ENCODE measurements around the gene MYO7B. TPM values are rescaled to one million over a fixed set of nuclear protein-coding genes. Genes with fewer than 3 reads are reported as not detected.

The MYO7B gene
- total and polyA plus RNA-seq, 9 of the 15 experiments (the other 6 are each of a cell fraction or from before 2014, with no cell fraction given), result 0.08 TPM; not detected in 8

- TF ChIP-seq, protein P1, sequence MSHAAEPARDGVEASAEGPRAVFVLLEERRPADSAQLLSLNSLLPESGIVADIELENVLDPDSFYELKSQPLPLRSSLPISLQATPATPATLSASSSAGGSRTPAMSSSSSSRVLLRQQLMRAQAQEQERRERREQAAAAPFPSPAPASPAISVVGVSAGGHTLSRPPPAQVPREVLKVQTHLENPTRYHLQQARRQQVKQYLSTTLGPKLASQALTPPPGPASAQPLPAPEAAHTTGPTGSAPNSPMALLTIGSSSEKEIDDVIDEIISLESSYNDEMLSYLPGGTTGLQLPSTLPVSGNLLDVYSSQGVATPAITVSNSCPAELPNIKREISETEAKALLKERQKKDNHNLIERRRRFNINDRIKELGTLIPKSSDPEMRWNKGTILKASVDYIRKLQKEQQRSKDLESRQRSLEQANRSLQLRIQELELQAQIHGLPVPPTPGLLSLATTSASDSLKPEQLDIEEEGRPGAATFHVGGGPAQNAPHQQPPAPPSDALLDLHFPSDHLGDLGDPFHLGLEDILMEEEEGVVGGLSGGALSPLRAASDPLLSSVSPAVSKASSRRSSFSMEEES (CRISPR knock-in tag; IDR thresholded peaks at IDR 0.05), result no peak
- TF ChIP-seq, protein P2, sequence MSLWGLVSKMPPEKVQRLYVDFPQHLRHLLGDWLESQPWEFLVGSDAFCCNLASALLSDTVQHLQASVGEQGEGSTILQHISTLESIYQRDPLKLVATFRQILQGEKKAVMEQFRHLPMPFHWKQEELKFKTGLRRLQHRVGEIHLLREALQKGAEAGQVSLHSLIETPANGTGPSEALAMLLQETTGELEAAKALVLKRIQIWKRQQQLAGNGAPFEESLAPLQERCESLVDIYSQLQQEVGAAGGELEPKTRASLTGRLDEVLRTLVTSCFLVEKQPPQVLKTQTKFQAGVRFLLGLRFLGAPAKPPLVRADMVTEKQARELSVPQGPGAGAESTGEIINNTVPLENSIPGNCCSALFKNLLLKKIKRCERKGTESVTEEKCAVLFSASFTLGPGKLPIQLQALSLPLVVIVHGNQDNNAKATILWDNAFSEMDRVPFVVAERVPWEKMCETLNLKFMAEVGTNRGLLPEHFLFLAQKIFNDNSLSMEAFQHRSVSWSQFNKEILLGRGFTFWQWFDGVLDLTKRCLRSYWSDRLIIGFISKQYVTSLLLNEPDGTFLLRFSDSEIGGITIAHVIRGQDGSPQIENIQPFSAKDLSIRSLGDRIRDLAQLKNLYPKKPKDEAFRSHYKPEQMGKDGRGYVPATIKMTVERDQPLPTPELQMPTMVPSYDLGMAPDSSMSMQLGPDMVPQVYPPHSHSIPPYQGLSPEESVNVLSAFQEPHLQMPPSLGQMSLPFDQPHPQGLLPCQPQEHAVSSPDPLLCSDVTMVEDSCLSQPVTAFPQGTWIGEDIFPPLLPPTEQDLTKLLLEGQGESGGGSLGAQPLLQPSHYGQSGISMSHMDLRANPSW (CRISPR knock-in tag; IDR thresholded peaks at IDR 0.05), result no peak
- no peak for TF ChIP-seq SRSF3 (IDR thresholded peaks at IDR 0.05; ENCODE audit: insufficient read depth, low read length)
- no peak for TF ChIP-seq TRIM24 (IDR thresholded peaks at IDR 0.05)
- TF ChIP-seq, protein P3, sequence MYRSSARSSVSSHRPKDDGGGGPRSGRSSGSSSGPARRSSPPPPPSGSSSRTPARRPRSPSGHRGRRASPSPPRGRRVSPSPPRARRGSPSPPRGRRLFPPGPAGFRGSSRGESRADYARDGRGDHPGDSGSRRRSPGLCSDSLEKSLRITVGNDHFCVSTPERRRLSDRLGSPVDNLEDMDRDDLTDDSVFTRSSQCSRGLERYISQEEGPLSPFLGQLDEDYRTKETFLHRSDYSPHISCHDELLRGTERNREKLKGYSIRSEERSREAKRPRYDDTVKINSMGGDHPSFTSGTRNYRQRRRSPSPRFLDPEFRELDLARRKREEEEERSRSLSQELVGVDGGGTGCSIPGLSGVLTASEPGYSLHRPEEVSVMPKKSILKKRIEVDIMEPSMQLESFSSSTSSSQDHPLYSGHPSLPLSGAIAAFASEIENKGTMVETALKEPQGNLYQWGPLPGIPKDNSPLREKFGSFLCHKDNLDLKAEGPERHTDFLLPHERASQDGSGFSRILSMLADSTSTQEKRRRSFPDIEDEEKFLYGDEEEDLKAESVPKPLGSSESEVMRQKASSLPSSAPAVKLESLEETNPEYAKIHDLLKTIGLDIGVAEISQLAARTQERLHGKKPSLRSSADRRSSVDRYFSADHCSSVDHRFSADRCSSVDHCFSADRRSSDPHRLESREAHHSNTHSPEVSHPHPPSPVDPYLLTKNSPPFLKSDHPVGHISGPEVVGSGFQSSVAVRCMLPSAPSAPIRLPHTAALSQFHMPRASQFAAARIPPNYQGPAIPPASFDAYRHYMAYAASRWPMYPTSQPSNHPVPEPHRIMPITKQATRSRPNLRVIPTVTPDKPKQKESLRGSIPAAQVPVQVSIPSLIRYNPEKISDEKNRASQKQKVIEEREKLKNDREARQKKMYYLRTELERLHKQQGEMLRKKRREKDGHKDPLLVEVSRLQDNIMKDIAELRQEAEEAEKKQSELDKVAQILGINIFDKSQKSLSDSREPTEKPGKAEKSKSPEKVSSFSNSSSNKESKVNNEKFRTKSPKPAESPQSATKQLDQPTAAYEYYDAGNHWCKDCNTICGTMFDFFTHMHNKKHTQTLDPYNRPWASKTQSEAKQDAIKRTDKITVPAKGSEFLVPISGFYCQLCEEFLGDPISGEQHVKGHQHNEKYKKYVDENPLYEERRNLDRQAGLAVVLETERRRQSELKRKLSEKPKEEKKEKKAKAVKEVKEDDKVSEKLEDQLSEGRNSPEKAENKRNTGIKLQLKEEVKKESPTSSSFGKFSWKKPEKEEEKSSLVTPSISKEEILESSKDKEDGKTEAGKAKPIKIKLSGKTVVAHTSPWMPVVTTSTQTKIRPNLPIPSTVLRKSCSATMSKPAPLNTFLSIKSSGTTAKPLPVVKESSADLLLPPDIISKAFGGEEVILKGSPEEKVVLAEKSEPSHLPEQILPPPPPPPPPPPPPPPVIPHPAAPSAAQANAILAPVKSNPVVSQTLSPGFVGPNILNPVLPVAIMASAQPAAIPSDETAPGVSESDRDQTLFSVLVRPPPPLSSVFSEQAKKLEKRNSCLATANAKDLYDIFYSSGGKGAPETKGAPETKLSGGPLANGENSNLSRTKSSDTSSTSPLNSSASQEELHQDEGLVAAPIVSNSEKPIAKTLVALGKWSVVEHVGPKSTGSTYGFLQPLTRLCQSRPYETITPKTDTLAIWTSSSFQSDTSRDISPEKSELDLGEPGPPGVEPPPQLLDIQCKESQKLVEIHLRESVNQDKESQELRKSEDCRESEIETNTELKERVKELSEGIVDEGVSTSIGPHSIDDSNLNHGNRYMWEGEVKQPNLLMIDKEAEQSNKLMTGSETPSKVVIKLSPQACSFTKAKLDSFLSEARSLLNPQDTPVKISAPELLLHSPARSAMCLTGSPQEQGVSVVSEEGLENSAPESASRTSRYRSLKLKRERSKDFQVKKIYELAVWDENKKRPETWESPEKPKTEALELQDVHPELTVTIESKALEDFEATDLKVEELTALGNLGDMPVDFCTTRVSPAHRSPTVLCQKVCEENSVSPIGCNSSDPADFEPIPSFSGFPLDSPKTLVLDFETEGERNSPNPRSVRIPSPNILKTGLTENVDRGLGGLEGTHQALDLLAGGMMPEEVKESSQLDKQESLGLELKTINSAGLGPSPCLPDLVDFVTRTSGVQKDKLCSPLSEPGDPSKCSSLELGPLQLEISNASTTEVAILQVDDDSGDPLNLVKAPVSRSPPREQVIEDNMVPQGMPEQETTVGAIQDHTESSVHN (IDR thresholded peaks at IDR 0.05; ENCODE audit: borderline replicate concordance in 1 of 2, low read depth in 1 of 2), result no peak
These were observed 45.5 kb downstream of the MYO7B start (continued) for GRCh38 chr2:127581050-127581345.

All from K562 (cell line).